H1 (cell line): Measurements from ENCODE around the gene CUL4A. TPM values are rescaled to one million over a fixed set of nuclear protein-coding genes. Genes with fewer than 3 reads are reported as not detected.
A peak's percentile ranks its signal among the peaks of the same experiment; 100 is the strongest.

Experiments used
- CTCF ChIA-PET: fragments of 300-600 bp; sonication (Branson Sonifier 250); formaldehyde crosslinking; loops from one replicate; lab custom pipeline; 2021; ENCODE audit not compliant: partially characterized antibody; lab: Charles Lee
- POLR2A ChIA-PET: fragments of 300-600 bp; sonication (Branson Sonifier 250); formaldehyde crosslinking; loops from one replicate; lab custom pipeline; 2021; ENCODE audit warnings: inconsistent platforms; ENCODE audit not compliant: partially characterized antibody; lab: Charles Lee
- DNase-seq, 2 experiments: peaks; one replicate each; pipeline versions ENCODE4 v3.0.0 to v3.0.0-alpha.2; 2010 to 2022; ENCODE audit warnings: low spot score in 2 of 2, low read depth in 1 of 2, mixed read lengths in 1 of 2
- FAIRE-seq: peaks from 2 replicates; lab custom pipeline; 2011; peaks lifted over from hg19 to GRCh38; lab: Jason Lieb, UNC
- H2AFZ ChIP-seq: 2 replicates; pipeline ENCODE4 v1.8.1; 2012; ENCODE audit warnings: low read length, inconsistent platforms
- H2AK5ac ChIP-seq: 2 replicates; pipeline ENCODE4 v1.6.1; 2013; ENCODE audit warnings: low read depth, low read length
- H2BK120ac ChIP-seq: replicated peaks from 2 replicates; pipeline ENCODE3; 2013; ENCODE audit warnings: low read depth, low read length, inconsistent platforms
- H2BK12ac ChIP-seq: 2 replicates; pipeline ENCODE4 v1.6.1; 2013; ENCODE audit warnings: low read depth, low read length
- H2BK15ac ChIP-seq: 2 replicates; pipeline ENCODE4 v1.6.1; 2013; ENCODE audit warnings: low read length
- H2BK20ac ChIP-seq: 2 replicates; pipeline ENCODE4 v1.6.1; 2013; ENCODE audit warnings: low read length
- H2BK5ac ChIP-seq: 2 replicates; pipeline ENCODE4 v1.6.1; 2013; ENCODE audit warnings: low read depth, low read length
- H3K14ac ChIP-seq: 2 replicates; pipeline ENCODE4 v1.6.1; 2013; ENCODE audit warnings: inconsistent platforms; ENCODE audit not compliant: insufficient read length
- H3K18ac ChIP-seq: 2 replicates; pipeline ENCODE4 v1.6.1; 2013; ENCODE audit warnings: low read length; ENCODE audit errors: extremely low read depth
- H3K23ac ChIP-seq: 2 replicates; pipeline ENCODE4 v1.6.1; 2013; ENCODE audit warnings: inconsistent platforms; ENCODE audit not compliant: insufficient read length
- H3K23me2 ChIP-seq: 2 replicates; pipeline ENCODE4 v1.6.1; 2013; ENCODE audit warnings: low read depth, low read length
- H3K27ac ChIP-seq: 2 replicates; pipeline ENCODE4 v1.6.1; 2011; ENCODE audit warnings: low read depth, low read length, inconsistent platforms
- H3K27me3 ChIP-seq, 4 experiments: replicated peaks in 1 of 4; 1 replicate in 1 of 4; 2 replicates in 3 of 4; pipeline versions ENCODE4 v1.6.1 to v1.8.1; 2011 to 2013; ENCODE audit warnings: low read length in 3 of 4, mild to moderate bottlenecking in 3 of 4, inconsistent platforms in 2 of 4, mixed read lengths in 2 of 4, moderate library complexity in 1 of 4; ENCODE audit not compliant: control insufficient read depth in 3 of 4, insufficient read depth in 3 of 4; ENCODE audit errors: extremely low read depth in 1 of 4
- H3K36me3 ChIP-seq, 4 experiments: 2 replicates each; pipeline versions ENCODE4 v1.6.1 to v1.8.1; 2011 to 2013; ENCODE audit warnings: mild to moderate bottlenecking in 4 of 4, low read length in 3 of 4, moderate library complexity in 2 of 4, control low read depth in 1 of 4, inconsistent platforms in 1 of 4; ENCODE audit not compliant: insufficient read depth in 4 of 4, control insufficient read depth in 2 of 4
- H3K4ac ChIP-seq: replicated peaks from 2 replicates; pipeline ENCODE3; 2013; ENCODE audit warnings: low read length, low read depth, mixed read lengths, inconsistent platforms; ENCODE audit not compliant: insufficient read length
- H3K4me1 ChIP-seq, 4 experiments: replicated peaks in 1 of 4; 1 replicate in 1 of 4; 2 replicates in 3 of 4; pipeline versions ENCODE4 v1.6.1 to v1.8.1; 2011 to 2013; ENCODE audit warnings: low read length in 3 of 4, inconsistent platforms in 2 of 4, mixed read lengths in 1 of 4; ENCODE audit not compliant: insufficient read depth in 4 of 4, control insufficient read depth in 3 of 4
- H3K4me2 ChIP-seq, 2 experiments: 2 replicates each; pipeline versions ENCODE4 v1.6.1 to v1.8.1; 2011 to 2013; ENCODE audit warnings: low read depth in 2 of 2, low read length in 2 of 2, control low read depth in 1 of 2, inconsistent platforms in 1 of 2, mild to moderate bottlenecking in 1 of 2; ENCODE audit not compliant: insufficient read depth in 1 of 2
- H3K4me3 ChIP-seq, 4 experiments: fragments of 200-600, 300-600 bp in 1 of 4; sonication (generic), shearing (Covaris generic), sonication (Bioruptor Twin) in 1 of 4; 2 replicates each; pipeline versions ENCODE4 v1.5.1 to v1.8.1; 2011 to 2016; ENCODE audit warnings: low read length in 4 of 4, low read depth in 3 of 4, control low read depth in 2 of 4, inconsistent platforms in 2 of 4, mild to moderate bottlenecking in 2 of 4, mixed read lengths in 1 of 4, moderate library complexity in 1 of 4; ENCODE audit not compliant: insufficient read depth in 2 of 4; ENCODE audit errors: extremely low read depth in 1 of 4
- H3K56ac ChIP-seq: replicated peaks from 2 replicates; pipeline ENCODE3; 2013; ENCODE audit warnings: low read depth, mild to moderate bottlenecking, mixed read lengths, low read length, inconsistent platforms; ENCODE audit not compliant: insufficient read length
- H3K79me1 ChIP-seq: 2 replicates; pipeline ENCODE4 v1.6.1; 2013; ENCODE audit warnings: low read depth, low read length, control low read depth
- H3K79me2 ChIP-seq, 2 experiments: 2 replicates each; pipeline versions ENCODE4 v1.6.1 to v1.8.1; 2012 to 2013; ENCODE audit warnings: low read length in 2 of 2, mild to moderate bottlenecking in 2 of 2, inconsistent platforms in 1 of 2; ENCODE audit not compliant: insufficient read depth in 2 of 2, control insufficient read depth in 1 of 2
- H3K9ac ChIP-seq, 4 experiments: replicated peaks in 1 of 4; 1 replicate in 1 of 4; 2 replicates in 3 of 4; pipeline versions ENCODE4 v1.6.1 to v1.8.1; 2011 to 2013; ENCODE audit warnings: low read depth in 3 of 4, low read length in 3 of 4, control low read depth in 2 of 4, mild to moderate bottlenecking in 2 of 4, moderate library complexity in 2 of 4, inconsistent platforms in 1 of 4; ENCODE audit errors: extremely low read depth in 1 of 4
- H3K9me3 ChIP-seq, 2 experiments: 2 replicates each; pipeline versions ENCODE4 v1.6.1 to v1.8.1; 2012 to 2013; ENCODE audit warnings: mild to moderate bottlenecking in 2 of 2, moderate library complexity in 2 of 2, control low read depth in 1 of 2, inconsistent platforms in 1 of 2, low read depth in 1 of 2, low read length in 1 of 2, mixed read lengths in 1 of 2; ENCODE audit not compliant: insufficient read depth in 2 of 2
- H4K20me1 ChIP-seq, 2 experiments: replicated peaks in 1 of 2; 2 replicates each; pipeline versions ENCODE3 to v1.8.1; 2011 to 2013; ENCODE audit warnings: inconsistent platforms in 2 of 2, low read length in 2 of 2, mild to moderate bottlenecking in 1 of 2; ENCODE audit not compliant: insufficient read depth in 2 of 2, control insufficient read depth in 1 of 2
- H4K5ac ChIP-seq: 2 replicates; pipeline ENCODE4 v1.6.1; 2013; ENCODE audit warnings: low read length, low read depth, mixed read lengths, inconsistent platforms; ENCODE audit not compliant: insufficient read length
- H4K8ac ChIP-seq: 2 replicates; pipeline ENCODE4 v1.8.0; 2013; ENCODE audit warnings: mild to moderate bottlenecking, moderate library complexity, low read length, inconsistent platforms; ENCODE audit not compliant: insufficient read depth; ENCODE audit errors: extremely low read depth
- H4K91ac ChIP-seq: replicated peaks from 2 replicates; pipeline ENCODE3; 2013; ENCODE audit warnings: low read length, mixed read lengths, inconsistent platforms; ENCODE audit not compliant: insufficient read length
- SUZ12 ChIP-seq: fragments of 200-600 bp; sonication (generic); IDR thresholded peaks from 2 replicates; pipeline ENCODE4 v1.6.1; 2012; ENCODE audit warnings: mild to moderate bottlenecking, inconsistent platforms, low read length, moderate library complexity, mixed read lengths
- WGBS, 2 experiments: shearing (Covaris generic) in 1 of 2; methylation state at CpG; one replicate each; pipeline versions ENCODE4 v1.1.6 to v1.1.7; 2013 to 2015; ENCODE audit warnings: low lambda C conversion rate in 2 of 2, mixed read lengths in 2 of 2, inconsistent platforms in 1 of 2, low coverage in 1 of 2, missing lambda C conversion rate in 1 of 2; ENCODE audit not compliant: insufficient replicate concordance in 2 of 2, insufficient coverage in 1 of 2, insufficient read length in 1 of 2; ENCODE audit errors: extremely low coverage in 1 of 2, missing lambda C conversion rate in 1 of 2; 5-methylcytosine and 5-hydroxymethylcytosine counted together
- polyA plus RNA-seq, 7 experiments: library from polyadenylated mRNA; depleted of rRNA in 3 of 7; stranded (reverse) in 5 of 7; unstranded in 2 of 7; fragments of >200 nt in 5 of 7; fragments of 200-250 nt in 2 of 7; gene quantifications; 1 replicate in 5 of 7; 2 replicates in 1 of 7; 4 replicates in 1 of 7; pipeline versions ENCODE4 v1.2.1 to v1.2.3, GENCODE V29; 2011 to 2013; ENCODE audit warnings: missing spikeins in 2 of 7, mixed read lengths in 2 of 7
- total RNA-seq: library from RNA; stranded (reverse); fragmentation: NEBNext Ultra II Directional; extraction: Animal tissue kit (Norgen Biotek cat#: 25700); gene quantifications from 2 replicates; pipeline ENCODE4 v1.2.1, GENCODE V29; 2021

CUL4A gene
- total and polyA plus RNA-seq, 2 of the 8 experiments (the other 6 are each of a cell fraction or from before 2014, with no cell fraction given), result 54.7 to 101 TPM

GRCh38 chr13:113305208-113305607, 95.8 kb downstream of the CUL4A start:
- Histone ChIP-seq H3K18ac (no peak overlapping the region), H2BK12ac (no peak overlapping the region), H4K20me1 (peaks cover 7 to 17% of the 10 kb centered on the region in 2 experiments), H2BK120ac (no peak overlapping the region), H3K23ac (no peak overlapping the region), H3K23me2 (no peaks in the 10 kb centered on the region), H3K9me3 (no peaks in the 10 kb centered on the region), H3K4me3 (no peak overlapping the region), H3K14ac (no peak overlapping the region), H4K5ac (no peak overlapping the region), H3K27me3 (no peaks in the 10 kb centered on the region), H2BK5ac (no peak overlapping the region), H3K79me2 (peaks cover 0 to 72% of the 10 kb centered on the region in 2 experiments; a peak in 3 of 4 replicates), H3K4me2 (no peak overlapping the region), H2BK20ac (no peak overlapping the region), H2AFZ (no peak overlapping the region), H3K79me1 (peaks cover 10% of the 10 kb centered on the region), H3K56ac (no peak overlapping the region), H3K27ac (0 out of 2 replicates have a peak overlapping the region, but pooled peaks have one; percentile 41), H3K4ac (no peak overlapping the region), H3K36me3 (peaks cover 3 to 7% (median 5%) of the 10 kb centered on the region in 4 experiments; a peak in 6 of 8 replicates), H4K8ac (no peak overlapping the region), H2BK15ac (no peak overlapping the region), H3K4me1 (no peaks in the 10 kb centered on the region), H2AK5ac (no peak overlapping the region), H3K9ac (no peak overlapping the region; a peak in 1 of 7 replicates), H4K91ac (no peak overlapping the region)
- CTCF ChIA-PET, result interaction anchor here (1.5 kb wide), 1 partner anchor 146 kb away, joined by 4 read pairs; no protein-coding TSS in a partner anchor
- FAIRE-seq (no peak), DNase-seq (no peak)
- 74% methylated on average over 7 of the region's 7 CpGs; no CpG with 5 or more reads in 1 of the 2 experiments for WGBS, 2 experiments
- POLR2A ChIA-PET, result interaction anchor here (0.9 to 1.6 kb wide), 2 partner anchors 8 to 27 kb away, joined by 3 to 5 read pairs; partner anchors contain the start of gene LAMP1
- no peak for TF ChIP-seq SUZ12
